Epithelial cell of proximal tubule (primary cell): Measurements from ENCODE around the gene LRRC56. TPM values are rescaled to one million over a fixed set of nuclear protein-coding genes. Genes with fewer than 3 reads are reported as not detected.

ENCODE experiments used
- DNase-seq: peaks from one replicate; pipeline ENCODE4 v3.0.0-alpha.2; 2011; ENCODE audit warnings: low read depth
- H3K4me3 ChIP-seq: 2 replicates; pipeline ENCODE4 v1.5.1; 2011; ENCODE audit warnings: low read depth, mild to moderate bottlenecking, low read length
- CTCF ChIP-seq: conservative IDR thresholded peaks from 2 replicates; pipeline ENCODE4 v1.5.1; 2012; ENCODE audit warnings: low read depth, mild to moderate bottlenecking, low read length
- total RNA-seq: library from RNA; depleted of rRNA; stranded (reverse); fragments of >200 nt; gene quantifications from 2 replicates; pipeline ENCODE4 v1.2.3, GENCODE V29; 2015

LRRC56 gene
- total RNA-seq, 1 donor from 2014 or later = 1.6 TPM

- DNase-seq = no peak
Observed at GRCh38 chr11:506995-507726, 30.2 kb upstream of the LRRC56 start, which contains the start of gene RNH1. Gene RNH1 (minus strand): TSS chr11:507242. CDS start chr11:502162, 5,080 bp downstream.

DNA sequence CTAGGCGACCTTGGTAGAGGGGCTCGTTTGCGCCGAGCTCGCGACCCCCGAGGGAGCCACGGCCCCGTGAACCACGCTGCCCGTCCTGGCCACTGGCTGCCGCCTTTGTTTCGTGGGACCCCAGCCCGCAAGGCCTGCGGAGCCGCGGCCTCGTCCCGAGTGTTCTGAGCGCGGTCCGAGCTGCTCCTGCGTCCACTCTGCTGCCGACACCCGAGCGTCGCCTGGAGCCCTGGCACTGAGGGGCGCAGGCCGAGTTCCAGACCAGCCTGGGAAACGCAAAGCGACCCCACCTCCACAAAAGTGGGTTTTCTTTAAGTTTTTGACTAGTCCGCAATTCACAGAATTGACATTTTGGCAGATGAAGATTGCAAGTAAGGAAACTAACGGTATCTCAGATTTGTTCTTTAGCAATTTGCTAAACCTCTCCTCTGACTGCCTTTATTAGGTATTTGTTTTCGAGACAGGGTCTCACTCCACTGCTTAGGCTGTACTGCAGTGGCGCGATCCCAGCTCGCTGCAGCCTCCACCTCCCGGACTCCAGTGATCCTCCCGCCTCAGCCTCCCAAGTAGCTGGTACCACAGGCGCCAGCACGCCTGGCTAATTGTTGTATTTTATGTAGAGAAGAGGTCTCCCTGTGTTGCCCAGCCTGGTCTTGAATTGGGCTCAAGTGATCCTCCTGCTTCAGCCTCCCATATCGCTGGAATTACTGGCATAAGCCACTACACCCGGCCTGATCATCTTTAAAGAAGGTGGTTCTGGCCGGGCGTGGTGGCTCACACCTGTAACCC is 29.4 kb upstream of the LRRC56 start:
- no peak for TF ChIP-seq CTCF
- peak overlapping the region; percentile 82 for H3K4me3 ChIP-seq
- DNase-seq = no peak

More at GRCh38 chr11:506995-507726, 30.2 kb upstream of the LRRC56 start, which contains the start of gene RNH1:
- TF ChIP-seq CTCF = no peak
- peak within 1 kb of the TSS; percentile 82 for H3K4me3 ChIP-seq

GRCh38 chr11:508956-509355 is 28.4 kb upstream of the LRRC56 start:
- H3K4me3 ChIP-seq = no peak overlapping the region
- DNase-seq = no peak
- TF ChIP-seq CTCF = no peak

GRCh38 chr11:512761-513595 is 24.3 kb upstream of the LRRC56 start:
- TF ChIP-seq CTCF = no peak
- no peak for DNase-seq
- no peak overlapping the region for H3K4me3 ChIP-seq

- TF ChIP-seq CTCF = no peak
- no peak overlapping the region for H3K4me3 ChIP-seq
- no peak for DNase-seq
Observed at GRCh38 chr11:514606-515005, 22.7 kb upstream of the LRRC56 start.

- DNase-seq = no peak
- no peak overlapping the region for H3K4me3 ChIP-seq
- no peak for TF ChIP-seq CTCF
Observed at GRCh38 chr11:515131-515530, 22.2 kb upstream of the LRRC56 start.
